Measurements from ENCODE around the gene NUP88. TPM values are rescaled to one million over a fixed set of nuclear protein-coding genes. Genes with fewer than 3 reads are reported as not detected.
A peak's percentile ranks its signal among the peaks of the same experiment; 100 is the strongest.

Gene NUP88
- total RNA-seq, 5 donors from 2014 or later (not counting 1 experiment from before 2014, with no cell fraction given): 88.2 to 124 (median 99.7) TPM

GRCh38 chr17:5424909-5425308, 5.4 kb upstream of the NUP88 start:
- CTCF ChIA-PET: interaction anchor here in 1 of 2 donors (1.2 kb wide), 1 partner anchor 14 kb away, joined by 5 read pairs; the partner anchor contains the start of gene C1QBP
- ATAC-seq (replicated peaks in 1 of 4): no peak
- no peak overlapping the region for H3K4me3 ChIP-seq (ENCODE audit: control insufficient read depth in 1 of 2, extremely low read depth in 1 of 2, low read length in 1 of 2)
- H3K36me3 Mint-ChIP-seq: peaks cover 57% of the 10 kb centered on the region
- H3K36me3 ChIP-seq (ENCODE audit: control insufficient read depth in 2 of 2, extremely low read depth in 1 of 2, insufficient read depth in 1 of 2, low read length in 1 of 2): peaks cover 14 to 81% of the 10 kb centered on the region in 2 donors
- no peaks in the 10 kb centered on the region for H3K9me3 Mint-ChIP-seq
- H3K27ac ChIP-seq (ENCODE audit: low read length): no peak overlapping the region
- peaks cover 4 to 11% of the 10 kb centered on the region in 2 experiments for H3K4me1 ChIP-seq (ENCODE audit: control insufficient read depth in 1 of 2, extremely low read depth in 1 of 2, insufficient read depth in 2 of 2, low read length in 2 of 2)
- no peak for DNase-seq
- H3K9me3 ChIP-seq: no peaks in the 10 kb centered on the region
- no peaks in the 10 kb centered on the region for H3K27me3 ChIP-seq (replicated peaks in 1 of 2; ENCODE audit: control insufficient read depth in 2 of 2, extremely low read depth in 1 of 2, insufficient read depth in 2 of 2, low read length in 1 of 2)
- H3K27ac Mint-ChIP-seq: no peak overlapping the region
- peaks cover 21 to 33% (median 32%) of the 10 kb centered on the region in 3 donors for H3K4me1 Mint-ChIP-seq
- POLR2A ChIA-PET: no interaction called here
- H3K4me3 Mint-ChIP-seq: no peak overlapping the region
- H3K27me3 Mint-ChIP-seq: no peaks in the 10 kb centered on the region
- 100% methylated on average over 1 of the region's 1 CpG for WGBS (ENCODE audit: insufficient coverage)

GRCh38 chr17:5422505-5422904, 3.0 kb upstream of the NUP88 start:
- H3K27me3 ChIP-seq (replicated peaks in 1 of 2; ENCODE audit: control insufficient read depth in 2 of 2, extremely low read depth in 1 of 2, insufficient read depth in 2 of 2, low read length in 1 of 2): no peaks in the 10 kb centered on the region
- Mint-ChIP-seq H3K4me1 (peaks cover 21 to 46% (median 43%) of the 10 kb centered on the region in 3 donors), H3K9me3 (no peaks in the 10 kb centered on the region), H3K36me3 (peaks cover 42% of the 10 kb centered on the region), H3K27ac (no peak overlapping the region), H3K4me3 (no peak overlapping the region), H3K27me3 (no peaks in the 10 kb centered on the region)
- WGBS (ENCODE audit: insufficient coverage): no CpG with 5 or more reads among the region's 2 CpGs
- DNase-seq (no peak), ATAC-seq (replicated peaks in 1 of 4) (no peak)
- POLR2A ChIA-PET: no interaction called here
- H3K9me3 ChIP-seq: no peaks in the 10 kb centered on the region
- no peak overlapping the region for H3K4me3 ChIP-seq (ENCODE audit: control insufficient read depth in 1 of 2, extremely low read depth in 1 of 2, low read length in 1 of 2)
- no peak overlapping the region for H3K27ac ChIP-seq (ENCODE audit: low read length)
- CTCF ChIA-PET: no interaction called here
- peaks cover 10 to 20% of the 10 kb centered on the region in 2 experiments for H3K4me1 ChIP-seq (ENCODE audit: control insufficient read depth in 1 of 2, extremely low read depth in 1 of 2, insufficient read depth in 2 of 2, low read length in 2 of 2)
- H3K36me3 ChIP-seq (ENCODE audit: control insufficient read depth in 2 of 2, extremely low read depth in 1 of 2, insufficient read depth in 1 of 2, low read length in 1 of 2): peaks cover 14 to 57% of the 10 kb centered on the region in 2 donors

- Mint-ChIP-seq H3K4me1 (peaks cover 27 to 59% (median 54%) of the 10 kb centered on the region in 3 donors), H3K27me3 (no peaks in the 10 kb centered on the region), H3K4me3 (peak within 1 kb of the TSS; percentile 96 to 100 (median 99)), H3K27ac (peak within 1 kb of the TSS; percentile 98), H3K36me3 (peaks cover 33% of the 10 kb centered on the region), H3K9me3 (no peaks in the 10 kb centered on the region)
- Histone ChIP-seq H3K4me1 (ENCODE audit: control insufficient read depth in 1 of 2, extremely low read depth in 1 of 2, insufficient read depth in 2 of 2, low read length in 2 of 2) (peaks cover 14 to 33% of the 10 kb centered on the region in 2 experiments), H3K9me3 (no peaks in the 10 kb centered on the region), H3K4me3 (ENCODE audit: control insufficient read depth in 1 of 2, extremely low read depth in 1 of 2, low read length in 1 of 2) (peak within 1 kb of the TSS; percentile 76 to 98), H3K36me3 (ENCODE audit: control insufficient read depth in 2 of 2, extremely low read depth in 1 of 2, insufficient read depth in 1 of 2, low read length in 1 of 2) (peaks cover 6 to 59% of the 10 kb centered on the region in 2 donors), H3K27ac (ENCODE audit: low read length) (peak within 1 kb of the TSS; percentile 98), H3K27me3 (replicated peaks in 1 of 2; ENCODE audit: control insufficient read depth in 2 of 2, extremely low read depth in 1 of 2, insufficient read depth in 2 of 2, low read length in 1 of 2) (no peaks in the 10 kb centered on the region)
- CTCF ChIA-PET: interaction anchor here in 1 of 2 donors (0.6 to 2.0 kb wide), 2 partner anchors 20 to 371 kb away, joined by 3 to 18 read pairs; partner anchors contain the start of gene C1QBP
- ATAC-seq (replicated peaks in 1 of 4): peak; percentile 74 to 80 (median 78)
- DNase-seq: peak in 33 of 35 experiments; percentile 70 to 90 (median 81)
- POLR2A ChIA-PET: interaction anchor here in 1 of 2 donors (1.0 kb wide), 1 partner anchor 65 kb away, joined by 5 read pairs; no protein-coding TSS in a partner anchor
- 0% methylated on average over 36 of the region's 41 CpGs for WGBS (ENCODE audit: insufficient coverage)
Measured at GRCh38 chr17:5419959-5420653, 644 bp upstream of the NUP88 start, which contains the start of gene RPAIN. TSS of gene RPAIN (plus strand) at chr17:5420182. CDS start at chr17:5420211, 29 bp downstream.

GRCh38 chr17:5418858-5419355, 555 bp downstream of the NUP88 start:
- H3K9me3 ChIP-seq: no peaks in the 10 kb centered on the region
- DNase-seq (peak; percentile 18 to 87 (median 69)), ATAC-seq (replicated peaks in 1 of 4) (peak; percentile 13 to 60 (median 26))
- 0% methylated on average over 21 of the region's 26 CpGs for WGBS (ENCODE audit: insufficient coverage)
- H3K36me3 Mint-ChIP-seq: peaks cover 27% of the 10 kb centered on the region
- H3K36me3 ChIP-seq (ENCODE audit: control insufficient read depth in 2 of 2, extremely low read depth in 1 of 2, insufficient read depth in 1 of 2, low read length in 1 of 2): peaks cover 6 to 59% of the 10 kb centered on the region in 2 donors
- ChIA-PET POLR2A (interaction anchor here (0.5 to 1.0 kb wide), 2 partner anchors 17 to 66 kb away, joined by 4 to 5 read pairs; no protein-coding TSS in a partner anchor), CTCF (interaction anchor here in 1 of 2 donors (0.6 to 2.0 kb wide), 2 partner anchors 21 to 76 kb away, joined by 3 to 18 read pairs; partner anchors contain the start of gene C1QBP)
- H3K4me1 ChIP-seq (ENCODE audit: control insufficient read depth in 1 of 2, extremely low read depth in 1 of 2, insufficient read depth in 2 of 2, low read length in 2 of 2): peaks cover 14 to 33% of the 10 kb centered on the region in 2 experiments
- peak overlapping the region; percentile 96 to 100 (median 99) for H3K4me3 Mint-ChIP-seq
- no peaks in the 10 kb centered on the region for H3K27me3 Mint-ChIP-seq
- peak overlapping the region; percentile 76 to 98 for H3K4me3 ChIP-seq (ENCODE audit: control insufficient read depth in 1 of 2, extremely low read depth in 1 of 2, low read length in 1 of 2)
- H3K27ac Mint-ChIP-seq: peak overlapping the region; percentile 98
- H3K27ac ChIP-seq (ENCODE audit: low read length): peak overlapping the region; percentile 98
- peaks cover 27 to 54% (median 53%) of the 10 kb centered on the region in 3 donors for H3K4me1 Mint-ChIP-seq
- no peaks in the 10 kb centered on the region for H3K9me3 Mint-ChIP-seq
- no peaks in the 10 kb centered on the region for H3K27me3 ChIP-seq (replicated peaks in 1 of 2; ENCODE audit: control insufficient read depth in 2 of 2, extremely low read depth in 1 of 2, insufficient read depth in 2 of 2, low read length in 1 of 2)

- peak overlapping the region; percentile 40 for H3K27ac ChIP-seq (ENCODE audit: low read length)
- ChIA-PET POLR2A (interaction anchor here in 1 of 2 donors (1.0 kb wide), 1 partner anchor 11 kb away, joined by 3 read pairs; no protein-coding TSS in a partner anchor), CTCF (interaction anchor here in 1 of 2 donors (0.5 to 0.7 kb wide), 3 partner anchors 158 to 1848 kb away, joined by 3 to 6 read pairs (median 3); no protein-coding TSS in a partner anchor)
- Mint-ChIP-seq H3K4me3 (peak overlapping the region; percentile 55 to 59 (median 58)), H3K27me3 (no peaks in the 10 kb centered on the region), H3K36me3 (peaks cover 36% of the 10 kb centered on the region), H3K4me1 (peaks cover 42 to 62% (median 61%) of the 10 kb centered on the region in 3 donors), H3K27ac (no peak overlapping the region), H3K9me3 (no peaks in the 10 kb centered on the region)
- DNase-seq: no peak
- WGBS (ENCODE audit: insufficient coverage): no CpG with 5 or more reads among the region's 2 CpGs
- H3K4me1 ChIP-seq (ENCODE audit: control insufficient read depth in 1 of 2, extremely low read depth in 1 of 2, insufficient read depth in 2 of 2, low read length in 2 of 2): peaks cover 14 to 33% of the 10 kb centered on the region in 2 experiments
- H3K27me3 ChIP-seq (replicated peaks in 1 of 2; ENCODE audit: control insufficient read depth in 2 of 2, extremely low read depth in 1 of 2, insufficient read depth in 2 of 2, low read length in 1 of 2): no peaks in the 10 kb centered on the region
- no peak overlapping the region for H3K4me3 ChIP-seq (ENCODE audit: control insufficient read depth in 1 of 2, extremely low read depth in 1 of 2, low read length in 1 of 2)
- no peak for ATAC-seq (replicated peaks in 1 of 4)
- H3K36me3 ChIP-seq (ENCODE audit: control insufficient read depth in 2 of 2, extremely low read depth in 1 of 2, insufficient read depth in 1 of 2, low read length in 1 of 2): peaks cover 13 to 59% of the 10 kb centered on the region in 2 donors
- H3K9me3 ChIP-seq: no peaks in the 10 kb centered on the region
Measured at GRCh38 chr17:5416901-5417300, 2.6 kb downstream of the NUP88 start.

- 37% methylated on average over 2 of the region's 4 CpGs for WGBS (ENCODE audit: insufficient coverage)
- H3K9me3 ChIP-seq: no peaks in the 10 kb centered on the region
- POLR2A ChIA-PET: interaction anchor here in 1 of 2 donors (0.5 to 0.6 kb wide), 2 partner anchors 14 to 119 kb away, joined by 3 to 5 read pairs; no protein-coding TSS in a partner anchor
- CTCF ChIA-PET: interaction anchor here in 1 of 2 donors (0.6 to 1.1 kb wide), 3 partner anchors 25 to 107 kb away, joined by 3 to 4 read pairs (median 3); partner anchors contain the start of gene C1QBP
- H3K36me3 ChIP-seq (ENCODE audit: control insufficient read depth in 2 of 2, extremely low read depth in 1 of 2, insufficient read depth in 1 of 2, low read length in 1 of 2): peaks cover 9 to 75% of the 10 kb centered on the region in 2 donors
- no peaks in the 10 kb centered on the region for H3K27me3 ChIP-seq (replicated peaks in 1 of 2; ENCODE audit: control insufficient read depth in 2 of 2, extremely low read depth in 1 of 2, insufficient read depth in 2 of 2, low read length in 1 of 2)
- no peak overlapping the region for H3K27ac ChIP-seq (ENCODE audit: low read length)
- H3K4me1 ChIP-seq (ENCODE audit: control insufficient read depth in 1 of 2, extremely low read depth in 1 of 2, insufficient read depth in 2 of 2, low read length in 2 of 2): peaks cover 10 to 23% of the 10 kb centered on the region in 2 experiments
- ATAC-seq (replicated peaks in 1 of 4) (no peak), DNase-seq (no peak)
- Mint-ChIP-seq H3K27ac (no peak overlapping the region), H3K27me3 (no peaks in the 10 kb centered on the region), H3K36me3 (peaks cover 45% of the 10 kb centered on the region), H3K4me3 (no peak overlapping the region), H3K9me3 (no peaks in the 10 kb centered on the region), H3K4me1 (peaks cover 42 to 59% (median 55%) of the 10 kb centered on the region in 3 donors)
- no peak overlapping the region for H3K4me3 ChIP-seq (ENCODE audit: control insufficient read depth in 1 of 2, extremely low read depth in 1 of 2, low read length in 1 of 2)
Measured at GRCh38 chr17:5413682-5414081, 5.8 kb downstream of the NUP88 start.
